SK-N-SH (cell line): Measurements from ENCODE around the gene NUAK2.

Experiments
- CHD2 ChIP-seq: fragments of 150-350 bp; IDR thresholded peaks from 2 replicates; pipeline ENCODE4 v1.6.1; 2018; ENCODE audit warnings: low read length; ENCODE audit not compliant: partially characterized antibody
- CTCF ChIP-seq: fragments of 200-600 bp; sonication (generic); IDR thresholded peaks from 2 replicates; pipeline ENCODE4 v1.6.1; 2017; ENCODE audit warnings: antibody characterized with exemption, mild to moderate bottlenecking, moderate library complexity
- EP300 ChIP-seq, 2 experiments: IDR thresholded peaks; 2 replicates each; pipeline versions ENCODE4 v1.4.0 to v1.6.1; 2012; ENCODE audit warnings: borderline replicate concordance in 1 of 2, low read depth in 1 of 2, low read length in 1 of 2
- EZH2phosphoT487 ChIP-seq: fragments of 200-600 bp; sonication (generic); IDR thresholded peaks from 2 replicates; pipeline ENCODE4 v1.6.1; 2017; ENCODE audit warnings: low read depth, mixed run types, mild to moderate bottlenecking, antibody characterized with exemption, moderate library complexity, borderline replicate concordance
- MXI1 ChIP-seq: IDR thresholded peaks from 2 replicates; pipeline ENCODE4 v1.6.1; 2012; ENCODE audit warnings: mild to moderate bottlenecking, low read depth, low read length, improper control_type of control experiment
- PBX3 ChIP-seq: IDR thresholded peaks from 2 replicates; pipeline ENCODE4; 2012
- POLR2AphosphoS5 ChIP-seq: IDR thresholded peaks from 2 replicates; pipeline ENCODE4 v1.6.1; 2012; ENCODE audit warnings: low read depth, low read length
- RAD21 ChIP-seq: IDR thresholded peaks from 2 replicates; pipeline ENCODE4 v1.6.1; 2012; ENCODE audit warnings: mild to moderate bottlenecking, low read length
- RCOR1 ChIP-seq: fragments of 150-350 bp; IDR thresholded peaks from 2 replicates; pipeline ENCODE4 v1.6.1; 2017; ENCODE audit warnings: antibody characterized with exemption, low read length
- RFX5 ChIP-seq: IDR thresholded peaks from 2 replicates; pipeline ENCODE4 v1.6.1; 2012; ENCODE audit warnings: mild to moderate bottlenecking, improper control_type of control experiment, low read length
- YY1 ChIP-seq: IDR thresholded peaks from 2 replicates; pipeline ENCODE4 v1.4.0; 2012; ENCODE audit warnings: low read depth, mild to moderate bottlenecking
- TF ChIP-seq, protein P1 (sequence below): fragments of 150-350 bp; IDR thresholded peaks from 2 replicates; pipeline ENCODE4 v1.6.1; 2017; ENCODE audit warnings: antibody characterized with exemption, low read length, low read depth, borderline replicate concordance
- TF ChIP-seq, protein P2 (sequence below): IDR thresholded peaks from 2 replicates; pipeline ENCODE4 v1.4.0; 2012; ENCODE audit warnings: low read depth, borderline replicate concordance

GRCh38 chr1:205257735-205258134 lies 63.8 kb downstream of the NUAK2 start:
- TF ChIP-seq RCOR1 (no peak), CTCF (no peak), EZH2phosphoT487 (no peak), EP300 (IDR thresholded peaks at IDR 0.05; ENCODE audit: borderline replicate concordance in 1 of 2, low read depth in 1 of 2, low read length in 1 of 2) (no peak), POLR2AphosphoS5 (no peak), YY1 (no peak), RFX5 (no peak), RAD21 (no peak), MXI1 (no peak), PBX3 (no peak), CHD2 (no peak)
- TF ChIP-seq, protein P1, sequence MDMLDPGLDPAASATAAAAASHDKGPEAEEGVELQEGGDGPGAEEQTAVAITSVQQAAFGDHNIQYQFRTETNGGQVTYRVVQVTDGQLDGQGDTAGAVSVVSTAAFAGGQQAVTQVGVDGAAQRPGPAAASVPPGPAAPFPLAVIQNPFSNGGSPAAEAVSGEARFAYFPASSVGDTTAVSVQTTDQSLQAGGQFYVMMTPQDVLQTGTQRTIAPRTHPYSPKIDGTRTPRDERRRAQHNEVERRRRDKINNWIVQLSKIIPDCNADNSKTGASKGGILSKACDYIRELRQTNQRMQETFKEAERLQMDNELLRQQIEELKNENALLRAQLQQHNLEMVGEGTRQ, result no peak
- TF ChIP-seq, protein P2, sequence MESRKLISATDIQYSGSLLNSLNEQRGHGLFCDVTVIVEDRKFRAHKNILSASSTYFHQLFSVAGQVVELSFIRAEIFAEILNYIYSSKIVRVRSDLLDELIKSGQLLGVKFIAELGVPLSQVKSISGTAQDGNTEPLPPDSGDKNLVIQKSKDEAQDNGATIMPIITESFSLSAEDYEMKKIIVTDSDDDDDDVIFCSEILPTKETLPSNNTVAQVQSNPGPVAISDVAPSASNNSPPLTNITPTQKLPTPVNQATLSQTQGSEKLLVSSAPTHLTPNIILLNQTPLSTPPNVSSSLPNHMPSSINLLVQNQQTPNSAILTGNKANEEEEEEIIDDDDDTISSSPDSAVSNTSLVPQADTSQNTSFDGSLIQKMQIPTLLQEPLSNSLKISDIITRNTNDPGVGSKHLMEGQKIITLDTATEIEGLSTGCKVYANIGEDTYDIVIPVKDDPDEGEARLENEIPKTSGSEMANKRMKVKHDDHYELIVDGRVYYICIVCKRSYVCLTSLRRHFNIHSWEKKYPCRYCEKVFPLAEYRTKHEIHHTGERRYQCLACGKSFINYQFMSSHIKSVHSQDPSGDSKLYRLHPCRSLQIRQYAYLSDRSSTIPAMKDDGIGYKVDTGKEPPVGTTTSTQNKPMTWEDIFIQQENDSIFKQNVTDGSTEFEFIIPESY, result no peak
